HCT116 (cell line): ENCODE data around the gene FRMD3. TPM values are rescaled to one million over a fixed set of nuclear protein-coding genes. Genes with fewer than 3 reads are reported as not detected.

Source experiments
- ATAC-seq: fragments of 200-7000 bp; cut with Tn5 transposase; 2 replicates; pipeline ENCODE4 v1.9.1; 2020; ENCODE audit warnings: mild to moderate bottlenecking, moderate library complexity
- BruUV-seq: library from RNA; stranded (reverse); fragments of 400-500 nt; replicated peaks from 2 replicates; lab custom pipeline; 2021; lab: Mats Ljungman, UMichigan
- CTCF ChIA-PET: fragments of 300-600 bp; sonication (Branson Sonifier 250); formaldehyde crosslinking; loops from one replicate; lab custom pipeline; 2021; ENCODE audit warnings: antibody characterized with exemption; lab: Charles Lee
- POLR2A ChIA-PET: fragments of 300-600, 350-600 bp; sonication (Branson Sonifier 250); formaldehyde crosslinking; loops from one replicate; lab custom pipeline; 2021; ENCODE audit warnings: antibody characterized with exemption; lab: Charles Lee
- RAD21 ChIA-PET, 2 experiments: fragments of 300-600 bp; sonication (Branson Sonifier 250); formaldehyde crosslinking; loops; one replicate each; lab custom pipeline; 2023; ENCODE audit warnings: low total read pairs in 2 of 2; ENCODE audit not compliant: uncharacterized antibody in 2 of 2, unreplicated experiment in 2 of 2, low non-redundant PET in 1 of 2; lab: Charles Lee
- DNase-seq: peaks from one replicate; pipeline ENCODE4 v3.0.0-alpha.2; 2010; ENCODE audit warnings: low read depth, low spot score
- H2AFZ ChIP-seq: fragments of 200-600 bp; shearing (Covaris generic), sonication (generic); 2 replicates; pipeline ENCODE4 v1.6.1; 2017; ENCODE audit warnings: low read depth, mixed run types, mixed read lengths, antibody characterized with exemption, low read length; ENCODE audit not compliant: poor library complexity, severe bottlenecking
- H3K27ac ChIP-seq: 2 replicates; pipeline ENCODE4 v1.5.1; 2012; ENCODE audit warnings: low read depth, low read length
- H3K27me3 ChIP-seq: fragments of 200-600 bp; sonication (generic); 2 replicates; pipeline ENCODE4 v1.6.1; 2016; ENCODE audit warnings: mixed run types, low read length, mixed read lengths; ENCODE audit not compliant: insufficient read depth
- H3K36me3 ChIP-seq, 2 experiments: fragments of 200-500 bp in 1 of 2; fragments of 200-600 bp in 1 of 2; sonication (Bioruptor generic) in 1 of 2; sonication (generic) in 1 of 2; 2 replicates each; pipeline versions ENCODE4 v1.5.1 to v1.6.1; 2014 to 2016; ENCODE audit warnings: low read length in 2 of 2, inconsistent platforms in 1 of 2, mixed read lengths in 1 of 2, mixed run types in 1 of 2; ENCODE audit not compliant: insufficient read depth in 2 of 2, control insufficient read depth in 1 of 2
- H3K4me1 ChIP-seq, 2 experiments: fragments of 200-600 bp in 1 of 2; sonication (generic) in 1 of 2; 2 replicates each; pipeline versions ENCODE4 v1.5.1 to v1.6.1; 2012 to 2017; ENCODE audit warnings: low read length in 2 of 2, inconsistent platforms in 1 of 2, mild to moderate bottlenecking in 1 of 2, mixed read lengths in 1 of 2, mixed run types in 1 of 2, moderate library complexity in 1 of 2; ENCODE audit not compliant: insufficient read depth in 2 of 2, control insufficient read depth in 1 of 2
- H3K4me2 ChIP-seq: fragments of 200-600 bp; sonication (generic); 2 replicates; pipeline ENCODE4 v1.6.1; 2017; ENCODE audit warnings: mixed run types, low read length, mixed read lengths
- H3K4me3 ChIP-seq, 2 experiments: fragments of 200-600 bp in 1 of 2; sonication (generic) in 1 of 2; replicated peaks in 1 of 2; 2 replicates each; pipeline ENCODE4 v1.5.1; 2011 to 2016; ENCODE audit warnings: low read length in 2 of 2, control low read depth in 1 of 2, low read depth in 1 of 2, mild to moderate bottlenecking in 1 of 2, mixed read lengths in 1 of 2, mixed run types in 1 of 2
- H3K79me2 ChIP-seq: fragments of 200-600 bp; sonication (generic); 2 replicates; pipeline ENCODE4 v1.6.1; 2017; ENCODE audit warnings: mild to moderate bottlenecking, mixed run types, low read length, moderate library complexity, mixed read lengths; ENCODE audit not compliant: insufficient read depth
- H3K9ac ChIP-seq: fragments of 200-600 bp; sonication (generic); 2 replicates; pipeline ENCODE4 v1.6.1; 2016; ENCODE audit warnings: low read length, mixed read lengths
- H3K9me2 ChIP-seq: fragments of 200-600 bp; sonication (generic), shearing (Covaris generic); 2 replicates; pipeline ENCODE4 v1.6.1; 2017; ENCODE audit warnings: mixed run types, mild to moderate bottlenecking, moderate library complexity; ENCODE audit not compliant: insufficient read depth
- H3K9me3 ChIP-seq, 2 experiments: fragments of 200-500 bp in 1 of 2; fragments of 200-600 bp in 1 of 2; sonication (Bioruptor generic) in 1 of 2; sonication (generic) in 1 of 2; 2 replicates each; pipeline ENCODE4 v1.6.1; 2014 to 2017; ENCODE audit warnings: low read length in 2 of 2, mixed read lengths in 2 of 2, inconsistent platforms in 1 of 2, low read depth in 1 of 2, mild to moderate bottlenecking in 1 of 2, mixed run types in 1 of 2, moderate library complexity in 1 of 2; ENCODE audit not compliant: control insufficient read depth in 1 of 2, insufficient read depth in 1 of 2
- H4K20me1 ChIP-seq: fragments of 200-600 bp; sonication (generic), shearing (Covaris generic); 2 replicates; pipeline ENCODE4 v1.6.1; 2017; ENCODE audit warnings: mixed run types, mild to moderate bottlenecking, moderate library complexity; ENCODE audit not compliant: insufficient read depth
- ATF3 ChIP-seq: IDR thresholded peaks from 2 replicates; pipeline ENCODE4 v1.6.1; 2012
- CBX3 ChIP-seq: IDR thresholded peaks from 2 replicates; pipeline ENCODE4 v1.6.1; 2012; ENCODE audit warnings: low read depth
- CEBPB ChIP-seq: IDR thresholded peaks from 2 replicates; pipeline ENCODE4 v1.6.1; 2012; ENCODE audit warnings: low read depth
- CTCF ChIP-seq, 3 experiments: fragments of 200-600 bp in 1 of 3; sonication (generic) in 1 of 3; IDR thresholded peaks in 2 of 3; conservative IDR thresholded peaks in 1 of 3; 2 replicates each; pipeline ENCODE4 v1.5.1; 2012 to 2017; ENCODE audit warnings: low read depth in 2 of 3, low read length in 2 of 3, antibody characterized with exemption in 1 of 3, borderline replicate concordance in 1 of 3, control low read depth in 1 of 3, mild to moderate bottlenecking in 1 of 3, mixed read lengths in 1 of 3, mixed run types in 1 of 3, moderate library complexity in 1 of 3; ENCODE audit not compliant: insufficient read depth in 1 of 3
- EGR1 ChIP-seq: IDR thresholded peaks from 2 replicates; pipeline ENCODE4 v1.6.1; 2012; ENCODE audit warnings: low read depth
- ELF1 ChIP-seq: IDR thresholded peaks from 2 replicates; pipeline ENCODE4 v1.6.1; 2012; ENCODE audit warnings: low read depth, borderline replicate concordance
- FOSL1 ChIP-seq: IDR thresholded peaks from 2 replicates; pipeline ENCODE4 v1.6.1; 2012; ENCODE audit warnings: low read depth
- JUND ChIP-seq: IDR thresholded peaks from 2 replicates; pipeline ENCODE4 v1.6.1; 2012
- MAX ChIP-seq: IDR thresholded peaks from 2 replicates; pipeline ENCODE4 v1.6.1; 2012
- POLR2A ChIP-seq: IDR thresholded peaks from 2 replicates; pipeline ENCODE4 v1.7.0; 2011; ENCODE audit warnings: borderline replicate concordance; ENCODE audit not compliant: insufficient read depth, insufficient read length; ENCODE audit errors: extremely low read depth
- POLR2AphosphoS5 ChIP-seq: IDR thresholded peaks from 2 replicates; pipeline ENCODE4 v1.6.1; 2011; ENCODE audit warnings: mild to moderate bottlenecking, low read depth, low read length, moderate library complexity
- RAD21 ChIP-seq: IDR thresholded peaks from 2 replicates; pipeline ENCODE4 v1.6.1; 2012; ENCODE audit warnings: low read depth, mild to moderate bottlenecking
- REST ChIP-seq: IDR thresholded peaks from 2 replicates; pipeline ENCODE4 v1.6.1; 2012; ENCODE audit warnings: low read depth
- SIN3A ChIP-seq: IDR thresholded peaks from 2 replicates; pipeline ENCODE4 v1.6.1; 2012; ENCODE audit warnings: low read depth
- SP1 ChIP-seq: IDR thresholded peaks from 2 replicates; pipeline ENCODE4 v1.6.1; 2012; ENCODE audit warnings: low read depth
- SRF ChIP-seq: IDR thresholded peaks from 2 replicates; pipeline ENCODE4 v1.6.1; 2012; ENCODE audit warnings: low read depth
- YY1 ChIP-seq: IDR thresholded peaks from 2 replicates; pipeline ENCODE4 v1.6.1; 2011; ENCODE audit warnings: low read length, low read depth, moderate library complexity, mild to moderate bottlenecking; ENCODE audit not compliant: insufficient replicate concordance; ENCODE audit errors: extremely low read depth
- ZBTB33 ChIP-seq: IDR thresholded peaks from 2 replicates; pipeline ENCODE4 v1.6.1; 2011; ENCODE audit warnings: mild to moderate bottlenecking, low read length, moderate library complexity; ENCODE audit not compliant: insufficient replicate concordance; ENCODE audit errors: extremely low read depth
- ZNF274 ChIP-seq: fragments of 200-500 bp; sonication (Bioruptor generic); IDR thresholded peaks from 2 replicates; pipeline ENCODE4 v1.6.1; 2014; ENCODE audit warnings: mild to moderate bottlenecking, low read depth, low read length, inconsistent platforms
- intact Hi-C: fragments of 100-400 bp; cut with micrococcal nuclease; formaldehyde crosslinking; loops from 2 replicates; pipeline ENCODE4 v1.10.0; 2022
- total RNA-seq: library from RNA; stranded (reverse); gene quantifications from one replicate; pipeline ENCODE4 v1.2.1, GENCODE V29; 2021; ENCODE audit not compliant: unreplicated experiment

The FRMD3 gene
- total RNA-seq, 1 experiment from 2014 or later, result 0.89 TPM

GRCh38 chr9:83440641-83441040, 97.6 kb downstream of the FRMD3 start:
- H3K4me3 ChIP-seq, result no peak overlapping the region
- CTCF ChIA-PET, result no interaction called here
- POLR2A ChIA-PET, result no interaction called here
- H3K36me3 ChIP-seq, result no peaks in the 10 kb centered on the region
- no peak overlapping the region for H3K9ac ChIP-seq
- DNase-seq (no peak), ATAC-seq (no peak)
- H3K4me2 ChIP-seq, result no peak overlapping the region
- H3K9me2 ChIP-seq, result no peaks in the 10 kb centered on the region
- peaks cover 0 to 3% of the 10 kb centered on the region in 2 experiments; a peak in 1 of 4 replicates for H3K4me1 ChIP-seq
- H4K20me1 ChIP-seq, result no peaks in the 10 kb centered on the region
- intact Hi-C loops, result no loop called here
- no peak overlapping the region for H2AFZ ChIP-seq
- TF ChIP-seq REST (no peak), CEBPB (no peak), ZBTB33 (no peak), MAX (no peak), SP1 (no peak), ATF3 (no peak), POLR2AphosphoS5 (no peak), SIN3A (no peak), POLR2A (no peak), SRF (no peak), EGR1 (no peak), CTCF (IDR thresholded peaks at IDR 0.05 in 2 of 3, conservative IDR thresholded peaks at IDR 0.05 in 1 of 3; ENCODE audit: borderline replicate concordance in 1 of 3, insufficient read depth in 1 of 3, low read depth in 2 of 3, low read length in 2 of 3) (no peak), ELF1 (no peak), YY1 (no peak), RAD21 (no peak), ZNF274 (no peak), FOSL1 (no peak), CBX3 (no peak), JUND (no peak)
- no peak overlapping the region for H3K27ac ChIP-seq
- H3K9me3 ChIP-seq, result no peaks in the 10 kb centered on the region
- no TSS peak for BruUV-seq
- H3K27me3 ChIP-seq, result no peaks in the 10 kb centered on the region
- RAD21 ChIA-PET, result no interaction called here
- no peaks in the 10 kb centered on the region for H3K79me2 ChIP-seq
